HT-29 (cell line): ENCODE results near the gene INPP5A. TPM values are rescaled to one million over a fixed set of nuclear protein-coding genes. Genes with fewer than 3 reads are reported as not detected.

ENCODE experiments used
- total RNA-seq: library from RNA; depleted of rRNA; stranded (reverse); fragments of >200 nt; shearing (Covaris generic); gene quantifications from 2 replicates; pipeline ENCODE4 v1.2.3, GENCODE V29; 2014; rRNA removed

Gene INPP5A
- total RNA-seq, 1 experiment from 2014 or later, result 22.7 TPM

Other genes starting within 250 kb of the INPP5A start
- 19.4 and 20.8 TPM in 2 replicates for gene STK32C, start 229.8 kb upstream of the INPP5A start, total RNA-seq
- gene LRRC27, start 205.6 kb upstream of the INPP5A start, total RNA-seq, result 3.3 and 11.1 TPM in 2 replicates
- gene PWWP2B, start 140.6 kb upstream of the INPP5A start, total RNA-seq, result 73.4 and 79.9 TPM in 2 replicates
- gene NKX6-2, start 248.4 kb downstream of the INPP5A start, total RNA-seq, result not detected in 2 replicates